DMS53 treated with DMSO at 0.1 percent for 48 hours (cell line): Measurements from ENCODE around the gene SLC25A5.
"Not testable (repeated sequence)": the region's sequence is repeated elsewhere in the genome, so short reads cannot be mapped to it uniquely, and the experiment has no call there.

Experiments
- DNase-seq: peaks from one replicate; lab custom pipeline; 2025; ENCODE audit not compliant: unreplicated experiment; lab: John Stamatoyannopoulos, UW

Gene SLC25A5

DNA sequence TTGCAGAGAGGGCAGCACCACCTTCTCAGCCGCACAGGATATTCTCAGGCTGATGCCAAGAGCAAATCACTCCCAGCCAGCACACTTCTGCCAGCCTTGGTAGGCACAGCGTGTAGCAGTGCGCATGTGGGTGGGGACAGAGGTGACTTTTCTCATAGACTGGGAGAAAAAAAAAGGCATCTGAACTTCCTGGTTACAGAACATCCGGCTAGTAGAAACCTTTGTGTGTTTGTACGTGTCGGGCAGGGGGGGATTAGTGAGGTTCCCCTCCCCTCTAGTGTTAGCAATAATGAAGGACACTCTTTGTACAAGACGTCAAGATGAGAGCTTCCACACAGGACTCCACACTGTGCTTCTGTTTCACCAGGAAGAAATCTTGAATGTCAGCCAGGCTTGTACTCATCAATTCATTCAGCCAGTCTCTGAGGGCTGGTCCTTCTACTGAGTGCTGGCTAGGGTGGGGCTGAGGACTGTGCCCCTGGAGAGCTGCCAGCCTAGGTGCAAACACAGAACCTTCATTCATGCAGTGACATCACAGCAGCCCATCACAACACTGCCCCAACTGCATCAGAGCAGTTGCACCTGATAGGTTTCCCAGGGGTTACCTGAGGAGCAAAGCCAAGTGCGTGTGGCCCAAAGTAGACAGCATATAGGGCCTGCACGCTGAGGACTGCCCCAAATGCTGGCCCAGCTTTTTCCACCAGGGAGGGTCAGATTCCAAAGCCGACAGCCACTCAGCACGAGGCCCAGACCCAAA, 34.7 kb downstream of the SLC25A5 start:
- DNase-seq, result peak; percentile 73

GRCh38 chrX:119503484-119503861, 35.2 kb downstream of the SLC25A5 start:
- DNase-seq, result peak; percentile 14

- DNase-seq, result not testable (repeated sequence)
These were observed 36.9 kb downstream of the SLC25A5 start for GRCh38 chrX:119505145-119505544.

DNA sequence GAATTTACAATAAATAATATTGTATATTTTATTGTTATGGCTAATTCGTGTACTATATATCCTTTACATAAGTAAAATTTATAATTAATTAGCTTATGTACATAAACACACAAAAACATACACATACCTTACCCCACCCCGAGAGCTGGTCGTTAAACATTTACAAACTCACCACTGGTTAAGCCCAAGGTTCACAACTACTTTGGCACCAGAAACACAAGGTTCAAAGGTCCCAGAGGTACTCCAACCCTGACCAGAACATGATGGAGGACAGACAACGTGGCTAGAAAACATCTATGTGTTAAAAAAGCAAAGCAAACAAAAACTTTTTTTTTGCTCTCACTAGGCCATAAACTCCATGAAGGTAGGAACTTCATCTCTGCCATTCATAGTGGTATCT, 37.7 kb downstream of the SLC25A5 start:
- DNase-seq, result no peak

- DNase-seq, result no peak
These were observed 39.0 kb downstream of the SLC25A5 start for GRCh38 chrX:119507206-119507605.

DNA sequence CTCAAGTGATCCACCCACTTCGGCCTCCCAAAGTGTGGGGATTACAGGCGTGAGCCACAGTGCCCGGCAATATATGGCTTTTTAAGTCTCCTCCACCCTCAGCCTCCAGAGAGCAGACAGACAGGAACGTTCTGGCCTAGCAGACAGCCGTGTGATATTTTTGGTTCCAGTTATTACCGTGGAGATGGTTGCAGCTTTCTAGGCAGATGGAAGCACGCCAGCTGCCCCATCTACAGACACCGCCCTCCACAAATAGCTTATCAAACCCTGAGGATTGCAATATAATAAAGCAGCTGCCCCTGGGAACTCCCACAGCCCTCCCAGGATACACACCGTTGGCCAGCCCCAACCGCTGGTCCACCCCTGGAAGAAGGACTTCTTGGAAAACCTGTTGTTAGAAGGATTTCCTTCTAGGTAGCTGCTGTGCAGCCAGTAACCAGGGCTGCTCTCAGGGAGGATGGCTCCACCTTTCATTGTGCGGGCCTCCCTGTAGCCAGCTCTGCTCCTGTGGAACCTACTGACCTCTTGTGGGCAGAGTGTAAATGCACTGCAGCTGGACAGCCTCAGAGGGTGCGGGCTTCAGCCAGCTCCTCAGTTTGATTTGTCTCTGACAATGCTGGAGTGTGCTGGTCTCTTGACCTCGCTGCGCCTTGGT, 44.0 kb downstream of the SLC25A5 start:
- DNase-seq, result peak; percentile 69

DNA sequence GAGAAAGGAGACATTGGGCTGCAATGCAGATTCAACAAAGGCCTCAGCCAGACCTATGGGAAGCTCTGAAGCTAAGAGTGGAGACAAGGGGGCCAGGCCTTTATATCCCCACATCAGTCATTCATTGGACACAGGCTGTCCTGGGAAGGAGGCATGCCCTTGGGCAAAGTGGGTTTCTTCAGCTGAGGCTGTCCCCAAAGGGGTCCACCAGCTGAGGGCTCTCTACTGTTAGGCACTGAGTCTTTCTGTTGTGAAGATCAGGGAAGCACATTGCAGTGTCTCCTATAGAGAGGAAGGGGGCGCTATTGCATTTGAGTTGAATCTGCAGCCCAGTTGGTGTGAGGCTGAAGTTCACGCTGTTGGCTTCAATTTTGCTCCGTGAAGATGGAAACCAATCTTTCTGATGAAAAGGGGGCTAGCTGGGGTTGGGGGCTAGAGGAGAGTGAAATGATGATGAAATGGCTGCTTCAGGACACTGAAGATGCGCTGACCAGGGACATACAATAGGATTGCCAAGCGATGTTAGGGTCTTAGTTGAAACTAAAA, 48.0 kb downstream of the SLC25A5 start:
- DNase-seq, result peak; percentile 62

GRCh38 chrX:119518371-119518770, 50.1 kb downstream of the SLC25A5 start:
- DNase-seq, result no peak
